Skin of body (tissue), 2 donors: ENCODE data around the gene CLPSL1. TPM values are rescaled to one million over a fixed set of nuclear protein-coding genes. Genes with fewer than 3 reads are reported as not detected.

Experiments
- DNase-seq: peaks from one replicate; lab custom pipeline; 2025; lab: John Stamatoyannopoulos, UW
- total RNA-seq: library from RNA; depleted of rRNA; stranded (reverse); fragments of >200 nt; gene quantifications from one replicate; pipeline ENCODE4 v1.2.3, GENCODE V29; 2014

Gene CLPSL1
- total RNA-seq, 1 donor from 2014 or later: not detected

- DNase-seq: no peak
Observed at GRCh38 chr6:35795453-35796071, 14.7 kb downstream of the CLPSL1 start.

GRCh38 chr6:35796236-35796635 lies 15.4 kb downstream of the CLPSL1 start:
- no peak for DNase-seq

DNA sequence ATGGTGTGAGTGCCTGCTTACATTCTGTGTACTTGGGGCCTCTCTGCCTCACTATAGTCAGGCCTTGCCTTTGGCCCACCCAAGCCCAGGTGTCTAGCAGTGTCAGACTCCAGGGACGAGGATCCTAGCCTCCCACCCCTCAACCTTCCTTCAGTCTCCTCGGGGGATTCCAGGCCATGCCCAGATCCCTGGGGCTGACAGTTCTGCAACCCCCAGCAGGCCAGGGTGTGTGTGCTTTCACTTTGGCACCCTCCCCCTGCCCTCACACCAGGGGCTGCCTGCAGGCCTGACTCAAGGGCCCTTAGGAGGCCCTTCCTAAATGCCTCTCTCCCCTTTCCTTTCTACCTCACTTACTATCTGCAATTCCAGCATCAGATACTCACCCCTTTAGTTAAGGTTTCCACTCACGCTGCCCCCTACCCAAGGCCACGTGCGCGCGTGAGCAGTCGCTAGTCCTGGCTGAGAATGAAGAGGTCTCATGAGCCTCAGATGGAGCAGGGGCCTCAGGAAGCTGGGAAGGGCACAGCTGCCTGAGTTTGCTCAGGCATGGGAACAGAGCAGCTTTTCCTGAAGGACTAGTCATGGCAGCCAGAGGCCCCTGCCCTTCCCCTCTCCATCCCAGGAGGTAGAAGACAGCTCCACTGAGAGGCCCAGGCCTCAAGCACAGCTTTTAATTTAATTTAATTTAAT lies 17.2 kb downstream of the CLPSL1 start:
- no peak for DNase-seq

- DNase-seq: no peak
Observed at GRCh38 chr6:35798706-35799105, 17.9 kb downstream of the CLPSL1 start.

- DNase-seq: no peak
Observed at GRCh38 chr6:35801148-35801547, 20.3 kb downstream of the CLPSL1 start.

GRCh38 chr6:35804996-35805736 lies 24.3 kb downstream of the CLPSL1 start, which contains the start of gene LHFPL5:
Gene LHFPL5 (plus strand): TSS chr6:35805352. CDS start chr6:35805671, 319 bp downstream.
- no peak for DNase-seq

GRCh38 chr6:35808688-35809087 lies 27.9 kb downstream of the CLPSL1 start:
- no peak for DNase-seq

DNA sequence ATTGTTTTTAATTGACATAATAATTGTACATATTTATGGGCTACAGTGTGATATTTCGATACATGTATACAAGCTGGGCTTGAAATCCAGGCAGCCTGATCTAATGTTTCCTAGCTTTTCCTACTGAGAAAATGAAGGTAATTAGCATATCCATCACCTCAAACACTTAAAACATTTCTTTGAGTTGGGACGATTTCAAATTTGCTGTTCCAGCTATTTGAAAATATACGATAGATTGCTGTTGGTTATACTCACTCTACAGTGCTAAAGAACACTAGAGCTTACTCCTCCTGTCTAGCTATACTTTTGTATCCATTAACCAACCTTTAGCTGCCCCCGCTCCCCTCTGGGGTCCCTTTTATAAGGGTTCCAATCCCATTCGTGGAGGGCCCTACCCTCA lies 29.0 kb downstream of the CLPSL1 start:
- DNase-seq: no peak

DNA sequence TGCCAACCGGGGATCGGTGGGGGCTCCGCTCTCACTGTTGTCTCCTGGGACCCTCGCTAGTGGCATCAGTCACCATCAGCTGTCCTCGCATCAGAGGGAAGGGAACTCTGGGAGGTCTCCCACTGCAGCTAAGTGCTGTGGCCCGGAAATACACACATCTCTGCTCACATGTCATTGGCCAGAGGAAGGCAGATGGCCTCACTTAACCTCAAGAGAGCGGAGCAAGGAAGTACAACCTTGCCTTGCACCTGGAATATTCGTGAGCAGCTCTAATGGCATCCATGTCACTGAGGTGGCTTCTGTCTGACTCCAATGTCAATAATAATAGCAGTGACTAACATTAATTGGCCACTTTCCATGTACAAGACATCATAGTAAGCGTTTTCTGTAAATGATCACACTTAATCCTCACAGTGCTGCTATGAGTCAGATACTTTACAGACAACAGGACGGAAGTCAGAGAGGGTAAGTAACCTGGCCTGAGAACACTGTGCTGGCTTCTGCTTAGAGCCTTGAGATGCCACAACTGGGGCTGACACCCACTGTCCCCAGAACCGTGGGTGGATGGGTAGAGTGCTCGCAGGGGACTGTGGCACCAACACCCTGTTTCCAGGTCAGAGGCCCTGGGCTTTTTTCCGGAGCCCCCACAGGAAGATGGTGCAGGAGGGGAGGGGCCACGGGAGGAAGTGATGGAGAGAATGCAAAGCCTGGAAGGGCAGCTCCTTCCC lies 30.3 kb downstream of the CLPSL1 start:
- DNase-seq: no peak

- DNase-seq: no peak
Observed at GRCh38 chr6:35811699-35811995, 30.8 kb downstream of the CLPSL1 start.

- no peak for DNase-seq
Observed at GRCh38 chr6:35817515-35817914, 36.7 kb downstream of the CLPSL1 start.

- DNase-seq: no peak
Observed at GRCh38 chr6:35823601-35824000, 42.8 kb downstream of the CLPSL1 start.

GRCh38 chr6:35824552-35825192 lies 43.9 kb downstream of the CLPSL1 start:
- no peak for DNase-seq

DNA sequence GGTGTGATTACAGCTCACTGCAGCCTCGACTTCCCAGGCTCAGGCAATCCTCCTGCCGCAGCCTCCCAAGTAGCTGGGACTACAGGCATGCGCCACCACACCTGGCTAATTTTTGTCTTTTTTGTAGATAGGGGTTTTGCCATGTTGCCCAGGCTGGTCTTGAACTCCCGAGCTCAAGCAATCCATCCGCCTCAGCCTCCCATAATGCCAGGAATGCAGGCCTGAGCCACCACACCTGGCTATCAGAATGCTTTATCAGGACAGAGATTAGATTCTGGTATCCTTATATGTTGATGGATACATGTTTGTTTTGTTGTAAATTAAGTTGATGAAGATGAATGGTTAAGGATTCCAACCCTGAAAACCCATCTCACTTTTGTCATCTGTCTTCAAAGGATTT lies 48.5 kb downstream of the CLPSL1 start:
- DNase-seq: no peak

DNA sequence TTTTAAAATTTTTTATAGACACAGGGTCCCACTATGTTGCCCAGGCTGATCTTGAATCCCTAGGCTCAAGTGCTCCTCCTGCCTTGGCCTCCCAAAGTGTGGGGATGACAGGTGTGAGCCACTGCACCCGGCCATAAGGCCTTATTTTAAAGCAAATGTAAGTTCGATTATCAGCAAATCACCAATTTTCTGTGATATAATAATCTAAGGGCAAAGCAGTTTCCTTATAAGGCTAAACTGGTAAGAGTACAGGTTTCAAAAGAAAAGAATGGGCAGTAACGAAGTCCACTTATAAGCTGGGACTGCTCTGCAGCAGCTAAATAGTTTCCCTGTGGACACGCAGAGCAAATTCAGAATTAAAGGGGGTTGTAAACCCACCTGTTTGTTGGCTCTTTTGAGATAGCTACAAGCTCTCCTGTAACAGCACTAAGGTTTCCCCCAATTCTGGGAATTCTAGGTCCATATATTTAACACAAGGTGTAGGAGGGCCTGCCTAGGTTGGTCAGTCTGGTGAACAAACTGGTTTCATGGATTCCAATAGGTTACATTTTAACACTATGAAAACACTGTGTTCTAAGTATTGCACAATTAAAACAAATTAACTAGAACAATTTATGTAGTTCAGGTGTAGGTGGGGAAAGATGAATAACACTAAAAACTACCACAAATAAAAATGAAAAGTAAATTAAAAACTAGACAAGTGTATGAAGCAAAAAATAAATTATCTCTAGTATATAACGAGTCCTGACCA lies 50.6 kb downstream of the CLPSL1 start:
- DNase-seq: no peak

DNA sequence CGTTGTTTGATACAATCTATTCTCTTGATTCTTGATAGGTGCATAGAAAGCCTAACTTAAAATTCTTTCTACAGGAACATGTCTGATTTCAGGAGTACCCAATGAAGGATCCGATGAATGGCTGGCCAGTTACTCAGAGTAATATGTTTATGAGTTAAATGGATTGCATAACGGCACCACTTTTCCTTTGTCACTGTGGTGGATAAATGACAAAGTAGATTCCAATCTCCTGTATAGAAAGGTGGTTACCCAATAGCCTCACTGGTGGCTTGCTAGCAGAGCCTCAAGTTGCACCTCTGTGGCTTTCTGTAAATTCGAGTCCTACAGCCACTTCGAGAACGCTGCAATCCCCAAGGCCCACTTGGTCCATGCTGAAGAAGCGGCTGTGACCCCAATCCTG lies 52.7 kb downstream of the CLPSL1 start:
- no peak for DNase-seq

Other genes starting within 250 kb of the CLPSL1 start
- gene FKBP5, start 92.1 kb upstream of the CLPSL1 start, total RNA-seq: 10.3 TPM
- not detected for gene ARMC12, start 44.0 kb upstream of the CLPSL1 start, total RNA-seq
- gene CLPSL2, start 4.4 kb upstream of the CLPSL1 start, total RNA-seq: not detected
- 2.7 TPM for gene CLPS, start 16.3 kb downstream of the CLPSL1 start, total RNA-seq
- gene LHFPL5, start 24.3 kb downstream of the CLPSL1 start, total RNA-seq: not detected
- gene SRPK1, start 140.1 kb downstream of the CLPSL1 start, total RNA-seq: 54.5 TPM
- 0.20 TPM for gene SLC26A8, start 243.6 kb downstream of the CLPSL1 start, total RNA-seq
- 52.6 TPM for gene MAPK14, start 246.8 kb downstream of the CLPSL1 start, total RNA-seq